Measurements from ENCODE around the gene CASZ1. TPM values are rescaled to one million over a fixed set of nuclear protein-coding genes. Genes with fewer than 3 reads are reported as not detected.

The CASZ1 gene
- total RNA-seq, 1 experiment from 2014 or later = 27.8 TPM

GRCh38 chr1:10617931-10618885 is 178.2 kb downstream of the CASZ1 start:
- intact Hi-C loops (cut with micrococcal nuclease; ENCODE audit: unreplicated experiment) (no loop called here), in situ Hi-C loops (cut with HindIII; ENCODE audit: low pct_unique_long_range_greater_than_20kb, low sequenced_read_pairs) (no loop called here)
- DNase-seq (ENCODE audit: low read depth, low spot score) (no peak), ATAC-seq (no peak)
- ChIA-PET CTCF (interaction anchor here (0.6 kb wide), 1 partner anchor 14 kb away, joined by 3 read pairs; no protein-coding TSS in a partner anchor), POLR2A (no interaction called here)
- TF ChIP-seq CTCF (IDR thresholded peaks at IDR 0.05) (no peak), POLR2AphosphoS5 (IDR thresholded peaks at IDR 0.05; ENCODE audit: low read depth, low read length) (no peak), REST (IDR thresholded peaks at IDR 0.05; ENCODE audit: insufficient read depth in 1 of 2, low read depth in 2 of 2, low read length in 1 of 2) (no peak), SIN3A (IDR thresholded peaks at IDR 0.05; ENCODE audit: borderline replicate concordance, insufficient read depth, low read depth, low read length) (no peak), TCF7L2 (IDR thresholded peaks at IDR 0.05; ENCODE audit: low read depth, low read length) (no peak)
- no peak overlapping the region for H3K27ac ChIP-seq (ENCODE audit: low read length)
- H3K27me3 ChIP-seq (ENCODE audit: control insufficient read depth, insufficient read depth, low read length) = no peaks in the 10 kb centered on the region
- H3K4me1 ChIP-seq (ENCODE audit: control insufficient read depth, insufficient read depth, low read length) = no peaks in the 10 kb centered on the region
- no TSS peak for BruUV-seq (replicated peaks)
- H3K36me3 ChIP-seq (ENCODE audit: control insufficient read depth, insufficient read depth, low read length) = peaks cover 3% of the 10 kb centered on the region; the same call in 1 of the 2 replicates
- no peak overlapping the region for H3K4me3 ChIP-seq (ENCODE audit: low read depth in 2 of 2, low read length in 2 of 2)
- H3K9me3 ChIP-seq (ENCODE audit: control insufficient read depth, insufficient read depth, low read depth, low read length) = no peaks in the 10 kb centered on the region

GRCh38 chr1:10617318-10617717 is 179.1 kb downstream of the CASZ1 start:
- in situ Hi-C loops (cut with HindIII; ENCODE audit: low pct_unique_long_range_greater_than_20kb, low sequenced_read_pairs) = no loop called here
- Histone ChIP-seq H3K4me1 (ENCODE audit: control insufficient read depth, insufficient read depth, low read length) (no peaks in the 10 kb centered on the region), H3K36me3 (ENCODE audit: control insufficient read depth, insufficient read depth, low read length) (no peaks in the 10 kb centered on the region), H3K27ac (ENCODE audit: low read length) (no peak overlapping the region), H3K4me3 (ENCODE audit: low read depth in 2 of 2, low read length in 2 of 2) (no peak overlapping the region), H3K9me3 (ENCODE audit: control insufficient read depth, insufficient read depth, low read depth, low read length) (no peaks in the 10 kb centered on the region), H3K27me3 (ENCODE audit: control insufficient read depth, insufficient read depth, low read length) (no peaks in the 10 kb centered on the region)
- DNase-seq (ENCODE audit: low read depth, low spot score) (no peak), ATAC-seq (no peak)
- ChIA-PET CTCF (no interaction called here), POLR2A (no interaction called here)
- intact Hi-C loops (cut with micrococcal nuclease; ENCODE audit: unreplicated experiment) = no loop called here
- BruUV-seq (replicated peaks) = no TSS peak
- TF ChIP-seq REST (IDR thresholded peaks at IDR 0.05; ENCODE audit: insufficient read depth in 1 of 2, low read depth in 2 of 2, low read length in 1 of 2) (no peak), TCF7L2 (IDR thresholded peaks at IDR 0.05; ENCODE audit: low read depth, low read length) (no peak), SIN3A (IDR thresholded peaks at IDR 0.05; ENCODE audit: borderline replicate concordance, insufficient read depth, low read depth, low read length) (no peak), POLR2AphosphoS5 (IDR thresholded peaks at IDR 0.05; ENCODE audit: low read depth, low read length) (no peak), CTCF (IDR thresholded peaks at IDR 0.05) (no peak)

All from Panc1 (cell line).